ENCODE results near the gene POMC. TPM values are rescaled to one million over a fixed set of nuclear protein-coding genes. Genes with fewer than 3 reads are reported as not detected.

Gene POMC
- total RNA-seq, 4 donors from 2014 or later = 2.6 to 11.4 (median 5.9) TPM

DNA sequence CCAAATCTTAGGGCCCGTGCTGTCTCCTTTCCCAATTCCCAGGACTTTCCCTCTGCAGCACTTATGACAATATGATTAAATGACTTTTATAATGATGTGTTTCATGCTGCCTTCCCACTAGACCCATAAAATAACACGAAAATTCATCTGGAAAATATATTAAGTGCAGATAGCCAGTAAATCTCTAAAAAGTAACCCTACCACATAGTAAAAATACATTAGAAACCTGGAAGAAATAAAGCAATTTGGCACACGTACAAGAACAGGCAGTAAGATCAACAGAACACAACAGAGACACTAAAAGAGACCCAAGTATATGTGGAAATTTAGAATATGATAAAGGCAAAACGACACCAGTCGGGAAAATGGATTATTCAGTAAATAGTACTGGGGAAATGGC lies 30.2 kb upstream of the POMC start:
- H3K4me1 ChIP-seq = peaks cover 7% of the 10 kb centered on the region
- no peaks in the 10 kb centered on the region for H3K36me3 ChIP-seq
- DNase-seq (ENCODE audit: low spot score in 2 of 2) = no peak
- H3K4me3 ChIP-seq = no peak overlapping the region
- no peak overlapping the region for H3K27ac ChIP-seq
- H3K27me3 ChIP-seq = no peaks in the 10 kb centered on the region
- WGBS = 73% methylated on average over 5 of the region's 5 CpGs
- H3K9me3 ChIP-seq = no peaks in the 10 kb centered on the region
- TF ChIP-seq EP300 (IDR thresholded peaks at IDR 0.05) = no peak
- no peak for TF ChIP-seq POLR2AphosphoS5 (IDR thresholded peaks at IDR 0.05)
- TF ChIP-seq, protein P1, sequence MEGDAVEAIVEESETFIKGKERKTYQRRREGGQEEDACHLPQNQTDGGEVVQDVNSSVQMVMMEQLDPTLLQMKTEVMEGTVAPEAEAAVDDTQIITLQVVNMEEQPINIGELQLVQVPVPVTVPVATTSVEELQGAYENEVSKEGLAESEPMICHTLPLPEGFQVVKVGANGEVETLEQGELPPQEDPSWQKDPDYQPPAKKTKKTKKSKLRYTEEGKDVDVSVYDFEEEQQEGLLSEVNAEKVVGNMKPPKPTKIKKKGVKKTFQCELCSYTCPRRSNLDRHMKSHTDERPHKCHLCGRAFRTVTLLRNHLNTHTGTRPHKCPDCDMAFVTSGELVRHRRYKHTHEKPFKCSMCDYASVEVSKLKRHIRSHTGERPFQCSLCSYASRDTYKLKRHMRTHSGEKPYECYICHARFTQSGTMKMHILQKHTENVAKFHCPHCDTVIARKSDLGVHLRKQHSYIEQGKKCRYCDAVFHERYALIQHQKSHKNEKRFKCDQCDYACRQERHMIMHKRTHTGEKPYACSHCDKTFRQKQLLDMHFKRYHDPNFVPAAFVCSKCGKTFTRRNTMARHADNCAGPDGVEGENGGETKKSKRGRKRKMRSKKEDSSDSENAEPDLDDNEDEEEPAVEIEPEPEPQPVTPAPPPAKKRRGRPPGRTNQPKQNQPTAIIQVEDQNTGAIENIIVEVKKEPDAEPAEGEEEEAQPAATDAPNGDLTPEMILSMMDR (IDR thresholded peaks at IDR 0.05) = no peak
- no peak for TF ChIP-seq POLR2A (IDR thresholded peaks at IDR 0.05)

DNA sequence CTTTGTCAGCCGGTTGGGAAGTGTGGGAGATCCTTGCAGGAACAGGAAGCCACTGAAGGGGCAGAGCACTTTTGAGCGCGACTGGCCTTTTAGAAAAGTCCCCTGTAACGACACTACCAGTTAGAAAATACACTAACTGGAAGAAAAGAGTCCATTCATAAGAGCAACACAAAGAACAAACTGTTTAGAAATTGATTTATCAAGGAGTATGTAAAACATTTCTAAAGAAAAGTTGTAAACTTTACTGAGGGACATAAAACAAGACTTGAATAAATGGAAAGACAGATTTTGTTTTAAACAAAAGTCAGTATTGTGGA lies 29.8 kb upstream of the POMC start:
- DNase-seq (ENCODE audit: low spot score in 2 of 2) = no peak
- peaks cover 7% of the 10 kb centered on the region for H3K4me1 ChIP-seq
- no peak overlapping the region for H3K27ac ChIP-seq
- H3K4me3 ChIP-seq = no peak overlapping the region
- H3K27me3 ChIP-seq = no peaks in the 10 kb centered on the region
- no peaks in the 10 kb centered on the region for H3K36me3 ChIP-seq
- WGBS = 51% methylated on average over 4 of the region's 4 CpGs
- no peaks in the 10 kb centered on the region for H3K9me3 ChIP-seq
- TF ChIP-seq EP300 (IDR thresholded peaks at IDR 0.05) = no peak
- TF ChIP-seq, protein P1 (IDR thresholded peaks at IDR 0.05) = no peak
- TF ChIP-seq POLR2AphosphoS5 (IDR thresholded peaks at IDR 0.05) = no peak
- TF ChIP-seq POLR2A (IDR thresholded peaks at IDR 0.05) = no peak

DNA sequence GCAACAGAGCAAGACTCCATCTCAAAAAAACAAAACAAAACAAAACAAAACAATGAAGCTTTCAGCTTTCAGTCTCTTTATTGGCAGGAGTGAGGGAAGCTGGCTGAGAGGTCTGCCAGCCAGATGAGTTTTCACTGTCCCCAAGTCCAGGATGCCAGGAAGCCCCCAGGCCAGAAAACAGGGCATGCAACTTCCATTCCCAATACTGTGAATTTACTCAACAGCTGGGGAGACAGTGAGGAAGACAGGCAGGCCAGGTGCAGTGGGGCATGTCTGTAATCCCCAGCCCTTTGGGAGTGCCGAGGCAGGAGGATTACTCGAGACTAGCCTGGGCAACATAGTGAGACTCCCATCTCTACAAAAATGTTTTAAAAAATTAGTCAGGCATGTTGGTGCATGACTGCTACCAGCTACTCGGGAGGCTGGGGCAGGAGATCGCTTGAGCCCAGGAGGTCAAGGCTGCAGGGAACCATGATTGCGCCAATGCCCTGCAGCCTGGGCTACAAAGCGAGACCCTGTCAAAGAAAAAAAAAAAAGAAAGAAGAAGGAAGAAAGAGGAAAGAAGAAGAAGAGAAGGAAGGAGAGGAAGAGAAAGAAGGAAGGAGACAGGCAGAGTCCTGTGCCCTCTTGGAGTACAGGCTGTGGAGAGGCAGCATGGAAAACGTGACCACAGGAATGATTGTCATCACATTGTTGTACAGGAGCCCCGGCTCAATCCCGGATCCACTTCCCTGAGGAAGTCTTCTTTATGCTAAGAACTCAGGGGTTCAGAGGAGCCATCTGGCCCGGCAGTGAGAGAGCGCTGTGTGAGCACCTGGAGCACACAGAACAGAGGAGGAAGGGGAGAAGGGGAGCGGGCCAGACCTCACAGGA lies 29.2 kb upstream of the POMC start:
- no peaks in the 10 kb centered on the region for H3K27me3 ChIP-seq
- H3K4me3 ChIP-seq = no peak overlapping the region
- no peaks in the 10 kb centered on the region for H3K36me3 ChIP-seq
- WGBS = 52% methylated on average over 12 of the region's 12 CpGs
- peaks cover 7% of the 10 kb centered on the region for H3K4me1 ChIP-seq
- DNase-seq (ENCODE audit: low spot score in 2 of 2) = peak in 1 of 2 donors; percentile 47
- H3K9me3 ChIP-seq = no peaks in the 10 kb centered on the region
- no peak overlapping the region for H3K27ac ChIP-seq
- TF ChIP-seq, protein P1 (IDR thresholded peaks at IDR 0.05) = no peak

DNA sequence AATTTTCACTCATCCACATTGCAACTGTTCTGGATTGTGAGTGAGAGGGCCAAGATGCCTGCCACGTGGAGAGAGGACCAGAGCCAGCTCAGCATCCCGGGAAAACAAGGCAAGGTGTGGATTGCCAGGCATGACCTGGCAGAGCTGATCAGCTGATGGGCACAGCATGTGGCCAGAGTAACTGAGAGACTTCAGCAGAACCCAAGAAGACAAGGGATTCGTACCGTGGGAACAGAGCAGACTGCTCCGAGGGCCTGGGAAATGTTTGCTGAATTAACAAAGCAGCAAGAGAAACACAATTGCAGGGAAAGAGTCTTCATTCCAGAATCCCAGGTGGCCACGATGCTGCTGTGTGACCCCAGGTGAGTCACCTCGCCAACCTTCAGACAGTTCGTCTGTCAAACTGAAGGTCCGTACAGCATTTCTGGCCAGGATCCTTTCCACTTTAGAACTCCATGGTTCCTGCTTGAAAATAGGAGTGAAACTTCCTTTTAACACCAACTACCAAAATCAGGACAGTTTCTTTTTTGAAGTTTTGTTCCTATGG lies 26.3 kb upstream of the POMC start:
- H3K36me3 ChIP-seq = no peaks in the 10 kb centered on the region
- H3K27me3 ChIP-seq = no peaks in the 10 kb centered on the region
- no peak overlapping the region for H3K4me3 ChIP-seq
- no peaks in the 10 kb centered on the region for H3K9me3 ChIP-seq
- no peak for TF ChIP-seq POLR2A (IDR thresholded peaks at IDR 0.05)
- TF ChIP-seq POLR2AphosphoS5 (IDR thresholded peaks at IDR 0.05) = no peak
- TF ChIP-seq, protein P1 (IDR thresholded peaks at IDR 0.05) = no peak
- no peak for TF ChIP-seq EP300 (IDR thresholded peaks at IDR 0.05)
- H3K4me1 ChIP-seq = peaks cover 7% of the 10 kb centered on the region
- no peak for DNase-seq (ENCODE audit: low spot score in 2 of 2)
- no peak overlapping the region for H3K27ac ChIP-seq
- WGBS = 82% methylated on average over 9 of the region's 9 CpGs

DNA sequence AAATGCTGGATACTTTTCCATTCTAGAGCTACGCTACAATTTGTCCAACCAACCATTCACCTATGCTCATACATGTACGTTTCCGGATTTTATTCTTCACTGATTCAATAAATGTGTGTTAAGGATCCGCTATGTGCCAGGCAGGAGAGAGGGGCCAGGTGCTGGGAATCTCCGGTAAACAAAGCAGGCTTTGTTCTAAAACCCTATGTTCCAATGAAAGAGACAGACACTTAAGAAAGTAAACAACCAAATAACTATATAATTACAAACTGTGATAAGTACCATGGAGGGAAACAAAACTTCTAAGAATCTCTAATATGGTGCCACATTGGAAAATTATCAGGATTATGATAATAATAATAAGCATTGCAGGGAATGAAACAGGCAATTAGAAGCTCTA lies 22.2 kb upstream of the POMC start:
- Histone ChIP-seq H3K4me3 (no peak overlapping the region), H3K27ac (no peak overlapping the region), H3K27me3 (no peaks in the 10 kb centered on the region), H3K4me1 (no peaks in the 10 kb centered on the region), H3K9me3 (no peaks in the 10 kb centered on the region), H3K36me3 (no peaks in the 10 kb centered on the region)
- TF ChIP-seq EP300 (IDR thresholded peaks at IDR 0.05) = no peak
- TF ChIP-seq POLR2AphosphoS5 (IDR thresholded peaks at IDR 0.05) = no peak
- TF ChIP-seq, protein P1 (IDR thresholded peaks at IDR 0.05) = no peak
- no peak for TF ChIP-seq POLR2A (IDR thresholded peaks at IDR 0.05)
- no peak for DNase-seq (ENCODE audit: low spot score in 2 of 2)
- 88% methylated on average over 5 of the region's 5 CpGs for WGBS
